HL-60 (cell line): ENCODE results near the gene RNASE12.

ENCODE experiments used
- CTCF ChIP-seq: IDR thresholded peaks from one replicate; pipeline ENCODE4 v1.5.1; 2011; ENCODE audit warnings: low read length, control low read depth, inconsistent platforms; ENCODE audit not compliant: insufficient read depth
- GABPA ChIP-seq: IDR thresholded peaks from 2 replicates; pipeline ENCODE4 v1.6.1; 2012; ENCODE audit warnings: low read depth
- POLR2AphosphoS5 ChIP-seq: IDR thresholded peaks from 2 replicates; pipeline ENCODE4 v1.6.1; 2012; ENCODE audit warnings: low read depth
- TF ChIP-seq, protein P1 (sequence below): IDR thresholded peaks from 2 replicates; pipeline ENCODE4 v1.6.1; 2012; ENCODE audit warnings: low read depth; ENCODE audit not compliant: insufficient replicate concordance

- no peak for TF ChIP-seq CTCF
- TF ChIP-seq POLR2AphosphoS5 = no peak
- TF ChIP-seq, protein P1, sequence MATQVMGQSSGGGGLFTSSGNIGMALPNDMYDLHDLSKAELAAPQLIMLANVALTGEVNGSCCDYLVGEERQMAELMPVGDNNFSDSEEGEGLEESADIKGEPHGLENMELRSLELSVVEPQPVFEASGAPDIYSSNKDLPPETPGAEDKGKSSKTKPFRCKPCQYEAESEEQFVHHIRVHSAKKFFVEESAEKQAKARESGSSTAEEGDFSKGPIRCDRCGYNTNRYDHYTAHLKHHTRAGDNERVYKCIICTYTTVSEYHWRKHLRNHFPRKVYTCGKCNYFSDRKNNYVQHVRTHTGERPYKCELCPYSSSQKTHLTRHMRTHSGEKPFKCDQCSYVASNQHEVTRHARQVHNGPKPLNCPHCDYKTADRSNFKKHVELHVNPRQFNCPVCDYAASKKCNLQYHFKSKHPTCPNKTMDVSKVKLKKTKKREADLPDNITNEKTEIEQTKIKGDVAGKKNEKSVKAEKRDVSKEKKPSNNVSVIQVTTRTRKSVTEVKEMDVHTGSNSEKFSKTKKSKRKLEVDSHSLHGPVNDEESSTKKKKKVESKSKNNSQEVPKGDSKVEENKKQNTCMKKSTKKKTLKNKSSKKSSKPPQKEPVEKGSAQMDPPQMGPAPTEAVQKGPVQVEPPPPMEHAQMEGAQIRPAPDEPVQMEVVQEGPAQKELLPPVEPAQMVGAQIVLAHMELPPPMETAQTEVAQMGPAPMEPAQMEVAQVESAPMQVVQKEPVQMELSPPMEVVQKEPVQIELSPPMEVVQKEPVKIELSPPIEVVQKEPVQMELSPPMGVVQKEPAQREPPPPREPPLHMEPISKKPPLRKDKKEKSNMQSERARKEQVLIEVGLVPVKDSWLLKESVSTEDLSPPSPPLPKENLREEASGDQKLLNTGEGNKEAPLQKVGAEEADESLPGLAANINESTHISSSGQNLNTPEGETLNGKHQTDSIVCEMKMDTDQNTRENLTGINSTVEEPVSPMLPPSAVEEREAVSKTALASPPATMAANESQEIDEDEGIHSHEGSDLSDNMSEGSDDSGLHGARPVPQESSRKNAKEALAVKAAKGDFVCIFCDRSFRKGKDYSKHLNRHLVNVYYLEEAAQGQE = no peak
- TF ChIP-seq GABPA = no peak
These were observed 32.6 kb upstream of the RNASE12 start for GRCh38 chr14:20623798-20624197.
